ENCODE results near the gene TMEM131.

TMEM131 gene

DNA sequence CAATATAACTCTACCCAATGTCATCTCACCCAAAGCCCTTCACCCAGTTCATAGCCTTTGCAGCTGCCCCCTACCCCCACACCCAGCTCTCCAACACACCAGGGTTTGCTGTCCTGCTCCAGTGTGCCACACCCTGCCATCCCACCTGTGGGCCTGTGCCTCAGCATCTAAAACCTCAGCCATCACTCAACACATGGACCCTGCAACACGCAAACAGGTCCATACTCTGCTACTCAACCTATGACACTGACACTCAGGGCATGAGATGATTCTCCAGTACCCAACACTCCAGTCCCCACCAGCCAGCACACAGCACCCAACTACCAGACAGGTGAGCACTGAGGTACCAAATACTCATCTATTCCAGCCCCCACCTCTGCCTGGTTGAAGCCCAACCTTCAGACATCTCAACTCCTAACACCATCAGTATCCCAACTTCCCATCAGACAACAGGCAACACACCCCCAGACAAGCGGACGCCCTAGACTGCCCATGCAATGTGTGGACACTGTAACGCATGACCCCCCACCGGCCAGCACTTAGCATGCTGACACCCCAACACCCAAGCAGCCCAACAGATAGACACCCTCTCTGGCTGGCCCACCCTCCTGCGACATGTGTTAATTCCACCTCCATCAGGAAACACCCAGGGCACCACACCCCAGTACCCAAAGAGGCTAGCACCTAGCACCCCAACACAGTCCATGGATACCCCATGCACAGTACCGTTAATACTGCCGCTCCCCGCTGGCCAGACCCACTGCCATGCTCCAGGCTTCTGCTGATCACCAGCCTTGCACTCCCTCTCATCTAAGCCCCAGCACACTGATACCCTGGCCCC, 257.3 kb downstream of the TMEM131 start:
- no peak for DNase-seq (ENCODE audit: low read depth)

DNA sequence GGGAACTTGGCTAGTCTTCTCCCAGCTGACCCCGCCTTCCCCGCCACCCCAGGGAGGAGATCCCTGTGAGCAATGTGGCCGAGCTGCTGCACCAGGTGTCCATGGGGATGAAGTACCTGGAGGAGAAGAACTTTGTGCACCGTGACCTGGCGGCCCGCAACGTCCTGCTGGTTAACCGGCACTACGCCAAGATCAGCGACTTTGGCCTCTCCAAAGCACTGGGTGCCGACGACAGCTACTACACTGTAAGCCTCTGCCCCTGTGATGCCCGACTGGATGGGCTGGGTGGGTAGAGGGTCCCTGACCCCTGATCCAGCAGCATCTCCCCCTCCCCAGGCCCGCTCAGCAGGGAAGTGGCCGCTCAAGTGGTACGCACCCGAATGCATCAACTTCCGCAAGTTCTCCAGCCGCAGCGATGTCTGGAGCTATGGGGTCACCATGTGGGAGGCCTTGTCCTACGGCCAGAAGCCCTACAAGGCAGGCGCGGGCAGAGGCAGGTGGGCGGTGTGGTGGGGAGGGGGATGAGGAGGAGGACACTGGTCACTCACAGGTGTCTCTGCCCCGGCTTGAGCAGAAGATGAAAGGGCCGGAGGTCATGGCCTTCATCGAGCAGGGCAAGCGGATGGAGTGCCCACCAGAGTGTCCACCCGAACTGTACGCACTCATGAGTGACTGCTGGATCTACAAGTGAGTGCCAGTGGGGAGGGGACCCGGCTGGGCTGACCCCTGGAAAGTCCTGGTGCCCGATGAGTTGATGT, 258.1 kb downstream of the TMEM131 start:
- no peak for DNase-seq (ENCODE audit: low read depth)

DNA sequence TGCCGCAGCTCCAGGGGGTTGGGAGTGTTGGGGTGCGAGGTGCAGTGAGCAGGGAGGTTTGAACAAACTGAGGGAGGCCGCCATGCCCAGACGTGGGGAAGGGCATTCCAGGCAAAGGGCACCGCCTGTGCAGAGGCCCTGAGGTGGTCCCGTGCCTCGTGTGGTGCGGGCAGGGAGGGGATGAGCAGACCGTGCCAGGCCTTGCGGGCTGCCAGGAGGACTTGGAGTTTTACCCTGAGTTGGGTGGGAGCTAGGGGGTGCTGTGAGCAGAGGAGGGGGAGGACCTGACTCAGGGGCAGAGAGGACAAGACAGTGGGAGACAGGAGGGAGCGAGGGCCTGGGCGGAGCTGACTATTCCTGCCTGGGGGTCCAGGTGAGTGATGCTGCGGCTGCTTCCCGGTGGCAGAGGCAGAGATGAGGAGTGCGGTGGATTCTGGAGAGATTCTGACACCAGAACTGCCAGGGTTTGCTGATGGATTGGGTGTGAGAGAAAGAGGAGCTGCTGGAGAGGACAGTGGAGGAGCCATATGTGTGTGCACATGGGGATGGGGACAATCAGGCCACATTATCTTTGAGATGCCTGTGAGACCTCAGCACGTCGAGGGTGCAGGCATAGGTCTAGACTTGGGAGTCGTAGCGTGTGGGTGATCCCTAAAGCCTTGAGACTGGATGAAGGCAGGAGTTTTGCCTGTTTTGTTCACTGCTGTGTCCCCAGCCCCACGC, 259.0 kb downstream of the TMEM131 start:
- DNase-seq (ENCODE audit: low read depth), result no peak

DNA sequence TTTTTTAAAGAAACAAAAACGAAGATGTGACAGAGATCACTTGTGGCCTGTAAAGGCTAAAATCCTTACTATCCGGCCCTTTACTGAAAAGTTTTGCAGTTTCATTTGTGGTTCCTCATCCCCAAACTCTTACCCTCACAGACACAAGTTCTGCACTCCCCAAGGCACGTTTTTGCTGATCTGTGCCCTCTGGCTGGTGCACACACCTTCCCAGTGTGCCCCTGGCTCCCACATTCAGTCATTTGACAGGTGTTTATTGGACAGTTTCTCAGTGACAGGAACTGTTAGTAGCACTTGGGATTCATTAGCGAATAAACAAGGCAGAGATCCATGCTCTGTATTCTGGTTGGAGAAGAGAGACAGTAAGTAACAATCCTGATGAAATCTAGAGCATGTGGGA, 259.6 kb downstream of the TMEM131 start:
- no peak for DNase-seq (ENCODE audit: low read depth)

DNA sequence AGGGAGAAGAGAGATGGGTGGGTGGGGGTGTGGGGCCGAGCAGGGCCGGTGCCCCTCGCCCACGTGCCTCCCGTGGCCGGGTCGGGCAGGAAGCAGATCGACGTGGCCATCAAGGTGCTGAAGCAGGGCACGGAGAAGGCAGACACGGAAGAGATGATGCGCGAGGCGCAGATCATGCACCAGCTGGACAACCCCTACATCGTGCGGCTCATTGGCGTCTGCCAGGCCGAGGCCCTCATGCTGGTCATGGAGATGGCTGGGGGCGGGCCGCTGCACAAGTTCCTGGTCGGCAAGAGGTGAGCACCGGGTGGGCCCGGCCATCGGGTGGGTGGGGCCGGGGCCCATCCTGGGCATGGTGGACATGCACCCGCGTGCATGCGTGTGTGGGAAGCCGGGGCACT, 260.6 kb downstream of the TMEM131 start:
- no peak for DNase-seq (ENCODE audit: low read depth)

DNA sequence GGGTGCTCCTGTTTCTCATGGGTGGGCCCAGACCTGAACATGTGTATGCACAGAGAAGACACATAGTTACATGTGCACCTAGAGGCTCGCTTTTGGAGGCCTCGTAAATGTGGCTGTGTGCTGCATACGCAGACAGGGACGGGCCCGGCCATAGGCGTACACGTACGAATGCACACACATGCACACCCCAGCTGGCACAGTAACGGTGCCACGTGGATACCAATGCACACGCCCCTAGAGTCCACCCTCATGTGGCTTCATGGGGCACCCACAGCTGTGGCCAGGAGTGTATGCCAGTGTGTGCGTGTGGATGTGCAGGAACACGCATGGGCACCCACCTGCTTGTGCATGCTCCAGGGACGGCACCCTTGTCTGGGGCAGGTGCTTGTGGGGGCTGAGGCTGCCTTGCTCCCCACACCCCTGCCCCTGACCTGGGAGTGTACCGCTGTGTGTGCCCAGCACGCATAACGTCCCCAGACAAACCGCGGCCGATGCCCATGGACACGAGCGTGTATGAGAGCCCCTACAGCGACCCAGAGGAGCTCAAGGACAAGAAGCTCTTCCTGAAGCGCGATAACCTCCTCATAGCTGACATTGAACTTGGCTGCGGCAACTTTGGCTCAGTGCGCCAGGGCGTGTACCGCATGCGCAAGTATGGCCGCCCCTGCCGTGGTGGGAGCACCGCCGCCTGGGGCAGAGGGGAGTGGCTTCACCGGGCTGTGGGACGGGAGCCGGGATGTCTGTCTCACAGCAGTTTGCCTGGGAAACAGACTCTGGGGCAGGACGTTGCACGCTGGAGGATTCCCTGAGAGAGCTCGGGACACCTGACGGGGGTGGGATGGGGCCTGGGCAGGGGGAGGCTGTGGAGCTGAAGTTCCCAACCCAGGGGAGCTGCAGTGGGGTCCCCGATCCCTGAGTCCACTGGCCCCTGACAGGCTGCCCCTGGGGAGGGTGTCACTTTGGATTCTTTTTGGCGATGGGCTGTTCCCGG, 261.4 kb downstream of the TMEM131 start:
- DNase-seq (ENCODE audit: low read depth), result no peak

DNA sequence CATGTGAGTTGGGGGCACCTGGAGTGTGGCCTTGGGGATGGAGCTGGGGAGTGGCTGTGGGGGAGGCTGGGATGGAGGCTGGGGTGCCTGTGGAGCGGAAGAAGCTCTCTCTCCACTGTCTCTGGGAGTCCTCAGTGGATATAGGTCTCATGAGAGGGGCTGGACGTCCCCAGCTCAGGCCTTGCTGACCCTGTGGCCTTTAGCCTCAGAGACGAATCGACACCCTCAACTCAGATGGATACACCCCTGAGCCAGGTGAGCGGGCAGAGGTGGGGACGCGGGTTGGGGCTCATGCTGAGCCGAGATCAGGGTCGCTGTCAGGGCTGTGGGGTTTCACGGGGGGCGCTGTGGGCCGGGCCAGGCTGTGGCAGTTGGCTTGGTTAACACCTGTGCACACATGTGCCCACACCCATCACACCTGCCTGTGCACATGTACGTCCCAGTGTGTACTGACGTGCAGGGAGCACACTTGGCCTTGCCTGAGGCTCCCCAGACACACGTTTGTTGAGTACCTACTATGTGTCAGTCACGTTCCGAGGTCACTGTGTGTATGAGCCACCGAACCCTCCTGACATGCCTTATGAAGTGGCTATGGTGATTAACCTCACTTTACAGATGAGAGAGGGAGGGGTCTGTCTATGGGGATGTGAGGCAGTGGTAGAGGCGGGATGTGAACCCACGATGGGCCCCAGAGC, 262.3 kb downstream of the TMEM131 start:
- DNase-seq (ENCODE audit: low read depth), result no peak

DNA sequence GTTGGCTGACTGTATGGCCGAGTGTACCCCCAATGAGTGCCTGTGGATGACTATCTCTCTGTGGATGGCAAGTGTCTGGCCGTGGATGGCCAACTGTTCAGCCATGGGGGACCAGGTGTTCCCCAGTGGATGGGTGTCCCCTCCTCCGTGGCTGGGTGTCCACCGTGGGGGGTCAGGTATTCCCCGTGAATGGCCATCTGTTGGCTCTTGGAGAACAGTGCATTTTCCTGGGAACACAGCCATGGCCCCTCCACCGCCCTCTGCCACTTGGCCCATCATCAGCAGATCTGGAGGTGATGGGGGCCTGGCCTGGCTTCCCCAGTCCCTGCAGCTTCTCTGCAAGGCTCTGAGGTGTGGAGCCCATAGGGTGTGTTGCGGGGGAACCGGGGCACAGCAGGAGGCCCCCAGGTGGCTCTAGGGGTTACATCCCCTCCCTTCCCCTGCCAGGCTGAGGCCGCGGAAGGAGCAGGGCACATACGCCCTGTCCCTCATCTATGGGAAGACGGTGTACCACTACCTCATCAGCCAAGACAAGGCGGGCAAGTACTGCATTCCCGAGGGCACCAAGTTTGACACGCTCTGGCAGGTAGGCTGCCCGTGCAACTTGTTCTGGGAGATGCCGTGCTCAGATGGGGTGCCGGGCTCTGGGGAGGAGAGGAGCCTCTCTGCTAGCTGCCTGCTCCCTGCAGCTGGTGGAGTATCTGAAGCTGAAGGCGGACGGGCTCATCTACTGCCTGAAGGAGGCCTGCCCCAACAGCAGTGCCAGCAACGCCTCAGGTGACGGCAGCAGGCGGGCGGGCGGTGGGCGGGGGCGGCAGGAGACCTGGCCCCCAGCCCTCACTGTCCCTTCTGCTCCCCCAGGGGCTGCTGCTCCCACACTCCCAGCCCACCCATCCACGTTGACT, 263.1 kb downstream of the TMEM131 start:
- DNase-seq (ENCODE audit: low read depth), result no peak

DNA sequence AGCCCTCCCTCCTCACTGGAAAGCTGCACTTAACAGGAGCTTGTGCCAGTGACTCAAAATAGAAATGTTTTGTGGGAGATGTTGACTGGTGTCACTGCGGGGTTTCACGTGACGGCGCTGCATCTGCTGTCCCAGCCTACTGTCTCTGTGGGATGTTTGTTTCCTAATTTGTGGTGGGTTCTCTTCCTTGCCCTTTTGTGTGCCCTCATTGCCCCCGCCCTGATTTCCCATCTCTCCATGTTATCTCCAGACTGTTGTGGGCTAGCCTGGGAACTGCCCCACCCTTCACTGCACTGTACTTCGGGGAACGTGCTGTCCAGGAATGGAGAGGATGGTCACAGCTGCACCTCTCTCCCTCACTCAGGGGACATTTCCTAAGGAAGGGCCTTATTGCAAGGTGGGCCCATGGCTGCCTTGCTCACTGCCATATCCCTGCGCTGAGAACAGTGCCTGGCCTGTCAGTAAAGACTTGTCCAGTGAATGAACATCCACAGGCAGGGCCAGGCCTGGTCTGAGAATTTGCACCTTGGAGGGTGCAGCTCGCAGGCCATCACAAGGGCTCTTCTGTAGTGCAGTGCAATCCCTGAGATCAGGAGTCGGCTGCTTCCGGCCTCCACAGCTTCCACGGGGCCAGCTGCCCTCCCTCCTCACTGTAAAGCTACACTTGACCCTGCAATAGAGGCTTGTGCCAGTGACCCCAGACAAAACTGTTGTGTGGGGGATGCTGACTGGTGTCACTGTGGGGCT, 264.3 kb downstream of the TMEM131 start:
- DNase-seq (ENCODE audit: low read depth), result no peak

DNA sequence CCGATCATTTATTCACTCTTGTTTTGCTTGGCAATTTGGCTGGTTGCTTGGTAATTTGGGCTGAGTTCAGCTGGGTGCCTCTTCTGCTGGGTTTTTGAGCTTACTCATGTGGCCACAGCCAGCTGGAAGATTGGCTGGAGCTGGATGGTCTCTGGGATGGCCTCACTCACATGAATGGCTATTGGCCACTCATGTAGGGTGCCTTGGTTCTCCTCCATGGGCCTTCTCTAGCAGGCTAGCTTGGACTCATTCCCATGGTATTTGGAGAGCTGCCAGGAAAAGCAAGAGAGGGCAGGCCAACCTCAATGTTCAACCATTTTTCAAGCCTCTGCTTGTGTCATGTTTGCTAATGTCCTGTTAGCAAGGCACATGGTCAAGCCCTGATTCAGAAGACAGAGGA, 265.5 kb downstream of the TMEM131 start:
- no peak for DNase-seq (ENCODE audit: low read depth)

DNA sequence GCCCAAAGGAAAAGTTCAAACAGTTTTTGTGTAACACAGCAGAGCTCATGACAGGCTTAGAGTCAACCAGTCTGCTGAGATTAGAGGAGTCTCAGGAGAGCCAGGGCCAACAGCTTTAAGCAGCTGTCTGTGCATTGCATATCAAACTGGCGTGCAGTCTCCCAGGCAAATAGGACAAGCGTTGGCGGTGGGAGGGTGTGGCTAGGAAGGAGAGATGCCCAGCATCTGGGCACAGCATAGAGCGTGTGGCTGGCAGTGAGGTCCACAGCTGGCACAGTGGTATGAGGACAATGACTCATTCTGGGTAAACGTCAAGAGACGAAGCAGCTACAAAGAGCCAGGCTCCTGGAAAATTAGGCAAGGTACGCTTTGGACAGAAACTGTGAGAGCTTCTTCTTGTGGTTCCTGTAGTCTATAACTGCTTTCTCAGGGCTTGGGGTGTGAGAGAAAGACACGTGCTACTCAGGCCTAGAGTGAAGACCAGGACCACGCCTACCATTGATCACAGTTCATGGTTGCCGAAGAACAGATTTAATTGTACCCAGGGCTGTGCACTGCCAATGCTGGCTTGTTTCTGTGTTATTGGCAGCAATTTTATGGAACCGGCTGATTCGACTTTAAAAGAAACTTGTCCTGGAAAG, 267.5 kb downstream of the TMEM131 start:
- DNase-seq (ENCODE audit: low read depth), result no peak

DNA sequence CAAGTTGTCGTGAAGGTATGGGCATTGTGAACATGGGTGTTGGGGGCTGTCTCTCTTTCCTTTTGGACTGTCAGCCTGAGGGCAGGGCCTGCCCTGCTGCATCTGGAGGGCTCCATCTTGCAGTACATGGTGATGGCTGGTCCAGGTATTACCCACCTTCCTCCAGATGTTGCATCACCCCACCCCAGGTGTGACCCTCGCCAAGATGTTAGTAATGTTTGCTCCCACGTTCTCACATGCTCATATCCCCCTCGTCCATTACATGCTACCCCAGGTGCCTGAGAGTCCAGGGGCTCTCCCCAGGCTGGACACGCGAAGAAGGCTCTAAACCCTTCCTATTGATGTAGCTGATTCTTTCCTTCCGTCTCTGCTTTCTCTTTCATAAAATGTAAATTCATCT, 268.5 kb downstream of the TMEM131 start:
- no peak for DNase-seq (ENCODE audit: low read depth)

DNA sequence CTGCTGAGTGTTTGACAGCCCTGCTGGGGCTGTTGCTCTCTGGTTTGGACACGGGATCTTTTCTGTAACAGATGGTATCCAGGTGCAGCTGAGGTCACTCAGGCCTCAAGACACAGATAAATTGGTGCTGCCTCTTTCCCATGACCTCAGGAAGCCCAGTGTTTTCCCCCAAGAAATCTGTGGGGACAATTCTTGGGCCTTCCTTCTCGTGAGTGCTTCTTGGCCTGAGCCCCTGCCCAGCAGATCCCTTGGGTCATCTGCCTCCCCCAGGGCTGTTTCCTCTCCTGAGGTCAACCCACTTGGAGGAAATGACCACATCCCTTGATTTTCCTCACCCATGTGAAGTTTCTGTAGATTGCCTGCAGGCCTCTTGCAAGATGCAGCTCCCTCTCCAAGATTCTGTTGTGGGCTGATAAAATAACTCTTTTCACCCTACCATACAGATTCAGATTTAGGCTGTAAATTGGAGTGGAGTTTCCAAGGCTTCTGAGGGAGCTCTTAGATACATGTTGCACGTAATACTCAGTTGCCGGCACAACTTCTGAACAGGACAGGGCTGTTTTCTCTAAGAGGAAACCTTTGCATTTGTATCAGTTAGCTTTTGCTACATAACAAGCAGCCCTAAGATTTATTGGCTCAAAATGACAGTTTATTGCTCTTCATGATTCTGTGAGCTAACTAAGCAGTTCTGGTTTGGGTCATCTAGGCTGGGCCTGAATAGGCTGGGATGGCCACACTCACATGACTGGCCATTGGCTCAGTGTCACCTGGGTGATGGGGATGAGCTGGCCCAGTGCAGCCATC, 269.3 kb downstream of the TMEM131 start:
- no peak for DNase-seq (ENCODE audit: low read depth)

DNA sequence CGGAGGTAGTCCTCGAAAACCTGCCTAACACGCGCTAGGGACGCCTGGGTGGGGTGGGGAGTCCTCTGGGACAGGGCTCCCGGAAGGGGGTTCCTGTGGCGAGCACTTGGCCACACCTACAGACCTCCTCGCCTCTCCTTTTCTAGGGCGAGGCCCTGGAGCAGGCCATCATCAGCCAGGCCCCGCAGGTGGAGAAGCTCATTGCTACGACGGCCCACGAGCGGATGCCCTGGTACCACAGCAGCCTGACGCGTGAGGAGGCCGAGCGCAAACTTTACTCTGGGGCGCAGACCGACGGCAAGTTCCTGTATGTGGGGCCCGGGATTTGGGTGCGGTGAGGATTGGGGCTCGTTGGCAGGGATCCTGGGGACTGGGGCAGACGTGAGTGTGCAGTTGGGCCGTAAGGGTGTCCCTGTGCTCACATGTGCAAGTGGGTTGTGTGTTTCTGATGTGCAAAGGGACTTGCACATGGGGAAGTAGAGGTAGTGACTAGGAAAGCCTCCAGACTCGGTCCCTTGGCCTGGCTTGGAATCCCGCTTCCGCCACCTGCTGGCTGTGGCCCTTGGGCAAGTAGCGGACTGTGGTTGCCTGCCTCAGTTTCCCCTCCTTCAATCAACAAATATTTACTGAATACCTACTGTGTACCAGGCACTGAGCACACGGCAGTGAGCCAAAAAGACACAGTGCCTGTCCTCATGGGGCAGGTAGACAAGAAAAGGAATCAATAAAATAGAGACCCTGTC, 270.6 kb downstream of the TMEM131 start:
- no peak for DNase-seq (ENCODE audit: low read depth)

DNA sequence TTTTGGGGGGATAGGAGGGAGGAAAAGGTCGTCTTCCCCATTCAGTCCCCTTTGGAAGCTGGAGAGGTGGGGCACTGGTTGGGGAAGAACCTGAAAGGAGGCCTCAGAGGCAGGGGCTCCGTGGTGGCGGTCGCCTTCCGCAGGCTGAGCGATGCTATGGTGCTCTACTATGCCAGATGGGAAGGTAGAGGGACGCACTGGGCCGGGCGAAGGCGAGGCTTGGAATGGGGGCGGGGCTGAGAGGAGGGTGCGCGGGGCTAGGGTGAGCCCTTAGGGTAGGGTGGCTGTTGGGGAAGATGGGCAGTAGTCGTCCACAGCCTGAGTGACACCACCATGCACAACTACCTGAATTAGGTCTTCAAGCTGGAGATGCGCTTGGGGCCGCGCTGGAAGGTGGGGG, 271.2 kb downstream of the TMEM131 start:
- no peak for DNase-seq (ENCODE audit: low read depth)

DNA sequence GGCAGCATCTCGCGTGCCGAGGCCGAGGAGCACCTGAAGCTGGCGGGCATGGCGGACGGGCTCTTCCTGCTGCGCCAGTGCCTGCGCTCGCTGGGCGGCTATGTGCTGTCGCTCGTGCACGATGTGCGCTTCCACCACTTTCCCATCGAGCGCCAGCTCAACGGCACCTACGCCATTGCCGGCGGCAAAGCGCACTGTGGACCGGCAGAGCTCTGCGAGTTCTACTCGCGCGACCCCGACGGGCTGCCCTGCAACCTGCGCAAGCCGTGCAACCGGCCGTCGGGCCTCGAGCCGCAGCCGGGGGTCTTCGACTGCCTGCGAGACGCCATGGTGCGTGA, 271.7 kb downstream of the TMEM131 start:
- DNase-seq (ENCODE audit: low read depth), result no peak

All from T follicular helper cell (primary cell).